DOHH2 (cell line): ENCODE measurements around the gene KRTAP10-6.

Experiments used
- CTCF ChIP-seq: fragments of 200-600 bp; sonication (generic); IDR thresholded peaks from one replicate; pipeline ENCODE4 v1.5.1; 2014; ENCODE audit warnings: antibody characterized with exemption, mild to moderate bottlenecking, low read depth, low read length; ENCODE audit not compliant: poor library complexity, severe bottlenecking
- EZH2phosphoT487 ChIP-seq: fragments of 200-600 bp; sonication (generic); IDR thresholded peaks from 2 replicates; pipeline ENCODE4 v1.6.1; 2017; ENCODE audit warnings: borderline replicate concordance, mild to moderate bottlenecking, antibody characterized with exemption, low read length, moderate library complexity, mixed read lengths

- no peak for TF ChIP-seq CTCF
- TF ChIP-seq EZH2phosphoT487, result no peak
Observed at GRCh38 chr21:44566403-44566802, 25.9 kb downstream of the KRTAP10-6 start.
